Measurements from ENCODE around the gene FNTB.

- TF ChIP-seq CTCF (conservative IDR thresholded peaks at IDR 0.05 in 1 of 2, IDR thresholded peaks at IDR 0.05 in 1 of 2; ENCODE audit: extremely low read depth in 1 of 2, insufficient read depth in 1 of 2, low read depth in 1 of 2, low read length in 2 of 2) (no peak), EZH2 (IDR thresholded peaks at IDR 0.05; ENCODE audit: borderline replicate concordance, low read length) (no peak)
Observed at GRCh38 chr14:64971943-64972791, 14.5 kb upstream of the FNTB start, which contains the start of gene RAB15.

Data from mammary epithelial cell (primary cell).